RCC 7860 (cell line): ENCODE results near the gene ZFHX3.
"Not testable (repeated sequence)": the region's sequence is repeated elsewhere in the genome, so short reads cannot be mapped to it uniquely, and the experiment has no call there.

Experiments used
- DNase-seq: peaks from one replicate; pipeline ENCODE4 v3.0.0-alpha.2; 2015; ENCODE audit warnings: low spot score
- FAIRE-seq: peaks from 2 replicates; lab custom pipeline; 2012; peaks lifted over from hg19 to GRCh38; lab: Jason Lieb, UNC

Gene ZFHX3

DNA sequence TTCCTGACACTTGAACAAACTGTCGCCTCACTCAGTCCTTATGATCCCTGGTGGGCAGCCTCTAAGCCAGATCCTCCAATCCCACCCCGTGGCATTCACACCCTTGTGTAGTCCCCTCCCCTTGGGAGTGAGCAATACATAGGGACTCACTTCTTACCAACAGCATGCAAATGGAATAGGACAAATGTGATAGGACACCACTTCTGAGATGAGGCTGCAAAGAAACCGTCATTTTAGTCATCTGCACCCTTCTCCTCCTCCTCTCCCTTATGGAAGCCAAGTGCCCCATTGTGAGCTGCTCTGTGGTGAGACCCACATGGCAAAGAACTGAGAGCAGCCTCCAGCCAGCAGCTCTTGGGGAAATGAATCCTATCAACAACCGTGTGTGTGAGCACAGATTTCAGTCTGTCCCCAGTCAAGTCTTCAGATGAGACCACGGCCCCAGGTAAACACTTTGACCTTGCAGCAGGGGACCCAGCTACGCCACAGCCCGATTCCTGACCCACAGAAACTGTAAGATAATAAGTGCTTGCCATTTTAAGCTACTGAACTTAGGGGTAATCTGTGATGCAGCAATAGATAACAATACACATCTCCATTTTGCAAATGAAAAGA lies 46.9 kb downstream of the ZFHX3 start:
- FAIRE-seq = no peak

DNA sequence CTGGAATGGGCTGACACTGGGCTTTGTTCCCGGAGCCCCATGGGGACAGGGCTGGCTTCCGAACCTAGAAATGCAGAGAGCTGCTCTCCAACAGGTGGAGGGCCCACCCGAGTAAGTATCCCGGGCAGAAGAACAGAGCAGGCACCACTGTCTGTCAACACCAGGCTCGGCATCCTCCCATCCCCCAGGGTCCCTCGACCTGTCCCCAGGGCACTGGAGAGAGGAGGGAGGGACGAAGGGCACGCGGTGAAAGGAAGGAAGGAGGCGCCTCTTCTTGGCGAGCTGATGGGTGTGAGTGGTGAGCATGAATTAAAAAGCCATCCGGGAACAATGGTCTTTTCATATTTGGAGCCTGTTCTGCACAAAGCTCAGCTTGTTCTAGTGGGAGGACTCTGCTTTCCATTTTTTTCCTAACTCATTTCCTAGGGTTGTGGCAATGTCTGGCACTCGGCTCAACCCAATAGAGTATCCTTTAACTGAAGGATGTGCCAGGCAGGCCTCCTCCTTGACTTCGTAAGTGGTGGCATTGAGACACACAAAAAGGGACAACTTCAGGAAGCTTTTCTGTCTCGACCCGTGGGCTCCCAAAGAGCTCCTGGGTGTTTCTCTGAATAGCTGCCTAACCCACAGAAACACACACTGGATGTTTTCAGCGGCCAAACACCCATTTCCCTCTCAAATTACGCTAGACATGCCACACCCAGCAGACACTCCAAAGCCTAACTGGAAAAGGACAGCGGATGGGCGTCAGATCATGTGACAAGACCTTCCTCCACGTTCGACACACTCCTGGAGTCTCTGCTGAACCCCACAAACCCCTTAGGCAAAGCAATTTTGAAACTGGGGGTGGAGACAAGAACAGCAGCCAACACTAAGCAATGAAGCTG lies 47.7 kb downstream of the ZFHX3 start:
- DNase-seq (no peak), FAIRE-seq (no peak)

More for the DNA sequence above, 46.9 kb downstream of the ZFHX3 start:
- DNase-seq = no peak

GRCh38 chr16:72999541-73000019 lies 48.3 kb downstream of the ZFHX3 start:
- no peak for DNase-seq
- no peak for FAIRE-seq

DNA sequence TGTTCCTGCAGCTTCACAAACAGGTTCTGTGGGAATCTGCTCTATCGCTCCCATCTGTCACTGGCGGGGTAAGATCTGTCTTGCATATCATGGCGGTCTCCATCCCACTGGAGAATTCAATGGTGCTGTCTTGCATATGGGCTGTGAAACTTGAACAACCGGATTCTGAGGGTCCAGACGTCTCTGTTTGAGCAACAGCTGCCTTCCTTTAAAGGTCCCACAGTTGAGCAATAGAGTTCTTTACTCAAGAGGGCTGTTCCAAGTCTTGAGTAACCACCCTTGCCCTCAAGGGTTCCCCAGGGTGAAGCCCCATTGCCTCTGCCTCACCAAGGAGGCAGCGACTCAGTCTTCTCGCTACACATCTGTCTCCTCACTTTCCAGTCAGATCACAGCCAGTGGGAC lies 50.8 kb downstream of the ZFHX3 start:
- FAIRE-seq (no peak), DNase-seq (no peak)

- FAIRE-seq = no peak
- no peak for DNase-seq
Observed at GRCh38 chr16:72996291-72997062, 51.5 kb downstream of the ZFHX3 start.

DNA sequence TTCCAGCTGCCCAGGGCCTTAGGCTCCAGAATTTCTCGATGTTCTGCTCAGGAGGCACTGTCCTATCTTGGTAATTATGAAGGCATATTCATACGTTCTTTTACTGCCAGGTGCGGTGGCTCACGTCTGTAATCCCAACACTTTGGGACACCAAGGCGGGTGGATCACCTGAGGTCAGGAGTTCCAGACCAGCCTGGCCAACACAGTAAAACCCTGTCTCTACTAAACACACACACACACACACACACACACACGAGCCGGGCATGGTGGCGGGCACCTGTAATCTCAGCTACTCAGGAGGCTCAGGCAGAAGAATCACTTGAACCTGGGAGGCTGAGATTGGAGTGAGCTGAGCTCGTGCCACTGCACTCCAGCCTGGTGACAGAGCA lies 52.1 kb downstream of the ZFHX3 start:
- not testable (repeated sequence) for DNase-seq

GRCh38 chr16:72995151-72995881 lies 52.6 kb downstream of the ZFHX3 start:
- DNase-seq = no peak
- FAIRE-seq = no peak

More for the DNA sequence above, 52.1 kb downstream of the ZFHX3 start:
- not testable (repeated sequence) for FAIRE-seq

DNA sequence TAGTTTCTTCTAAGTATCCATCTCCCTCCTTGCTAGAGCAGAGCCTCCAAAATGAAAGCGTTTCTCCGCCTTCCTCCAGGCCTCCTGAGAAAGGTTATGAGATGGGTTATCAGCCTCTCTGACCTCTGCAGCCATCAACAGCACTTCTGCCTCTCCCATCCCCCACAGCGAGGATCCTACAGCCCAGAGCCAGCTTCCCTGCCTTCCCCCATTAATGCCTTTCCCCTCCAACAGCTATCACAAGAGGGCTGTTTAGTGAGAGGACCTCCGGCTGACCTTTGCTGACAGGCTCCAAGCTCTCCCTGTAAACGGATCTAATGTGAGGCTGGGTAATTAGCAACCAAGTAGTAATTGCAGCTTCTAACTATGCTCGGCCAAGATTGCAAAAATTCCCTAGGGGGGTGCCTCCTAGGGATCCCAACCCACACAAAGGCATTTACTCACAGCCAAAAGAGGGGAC lies 55.8 kb downstream of the ZFHX3 start:
- FAIRE-seq = no peak
- DNase-seq = no peak

GRCh38 chr16:72991644-72992043 lies 56.3 kb downstream of the ZFHX3 start:
- DNase-seq = no peak
- FAIRE-seq = no peak

DNA sequence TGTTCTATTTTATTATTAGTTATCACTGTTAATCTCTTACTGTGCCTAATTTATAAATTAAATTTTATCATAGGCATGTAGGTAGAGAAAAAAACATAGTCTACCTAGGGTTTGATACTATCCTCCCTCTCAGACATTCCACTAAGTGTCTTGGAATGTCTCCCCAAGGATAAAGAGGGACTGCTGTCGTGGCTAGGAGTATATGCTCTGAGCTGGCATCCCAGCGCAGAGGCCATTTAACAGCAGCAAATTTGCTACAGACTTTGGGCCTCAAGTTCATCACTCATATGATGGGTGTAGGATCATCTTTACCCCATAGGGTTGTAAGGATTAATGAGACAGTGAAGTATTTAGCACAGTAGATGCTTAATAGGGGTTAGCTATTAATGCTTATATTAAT lies 56.7 kb downstream of the ZFHX3 start:
- FAIRE-seq = no peak
- no peak for DNase-seq

DNA sequence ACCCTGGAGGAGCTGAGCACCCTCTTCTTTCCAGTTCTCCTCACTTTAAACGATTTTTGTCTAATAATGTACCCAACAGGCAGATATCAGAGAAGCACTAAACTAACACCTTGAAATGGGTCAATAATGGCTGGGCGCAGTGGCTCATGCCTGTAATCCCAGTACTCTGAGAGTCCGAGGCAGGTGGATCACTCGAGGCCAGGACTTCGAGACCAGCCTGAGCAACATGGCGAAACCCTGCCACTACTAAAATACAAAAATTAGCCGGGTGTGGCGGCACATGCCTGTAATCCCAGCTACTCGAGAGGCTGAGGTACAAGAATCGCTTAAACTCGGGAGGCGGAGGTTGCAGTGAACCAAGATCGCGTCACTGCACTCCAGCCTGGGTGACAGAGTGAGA lies 57.4 kb downstream of the ZFHX3 start:
- DNase-seq (no peak), FAIRE-seq (no peak)

- FAIRE-seq (peak; percentile 87), DNase-seq (peak; percentile 77)
Observed at GRCh38 chr16:72989579-72990551, 58.1 kb downstream of the ZFHX3 start.

DNA sequence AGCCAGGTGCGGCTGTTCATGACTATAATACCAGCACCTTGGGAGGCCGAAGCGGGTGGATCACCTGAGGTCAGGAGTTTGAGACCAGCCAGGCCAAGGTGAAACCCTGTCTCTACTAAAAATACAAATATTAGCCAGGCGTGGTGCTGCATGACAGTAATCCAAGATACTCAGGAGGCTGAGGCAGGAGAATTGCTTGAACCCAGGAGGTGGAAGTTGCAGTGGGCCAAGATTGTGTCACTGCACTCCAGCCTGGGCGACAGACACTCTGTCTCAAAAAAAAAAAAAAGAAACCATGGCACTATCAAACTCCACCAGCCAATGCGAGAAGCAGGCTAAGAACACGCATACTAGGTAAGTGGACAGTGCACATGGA lies 58.7 kb downstream of the ZFHX3 start:
- FAIRE-seq, DNase-seq: not testable (repeated sequence)

DNA sequence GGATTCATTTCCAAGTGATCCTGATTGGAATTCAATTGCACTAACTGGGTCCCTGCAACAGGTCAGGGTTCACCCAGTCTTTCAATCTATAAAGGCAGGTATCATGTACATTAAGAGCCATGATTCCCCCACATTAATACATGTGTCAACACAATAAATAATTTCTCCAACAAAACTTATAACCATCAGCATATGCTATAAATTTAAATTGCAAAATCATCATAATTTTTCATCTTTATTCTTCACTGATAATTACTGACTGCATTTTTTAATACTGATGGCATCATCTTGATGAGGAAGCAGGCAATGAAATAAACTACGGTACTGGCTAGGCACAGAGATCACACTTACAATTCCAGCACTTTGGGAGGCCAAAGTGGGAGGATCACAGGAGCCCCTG lies 59.4 kb downstream of the ZFHX3 start:
- DNase-seq (no peak), FAIRE-seq (no peak)

- FAIRE-seq = no peak
- DNase-seq = no peak
Observed at GRCh38 chr16:72987480-72987901, 60.4 kb downstream of the ZFHX3 start.

- FAIRE-seq (no peak), DNase-seq (no peak)
Observed at GRCh38 chr16:72985995-72986394, 61.9 kb downstream of the ZFHX3 start.

GRCh38 chr16:72985148-72985941 lies 62.6 kb downstream of the ZFHX3 start:
- FAIRE-seq (no peak), DNase-seq (no peak)

DNA sequence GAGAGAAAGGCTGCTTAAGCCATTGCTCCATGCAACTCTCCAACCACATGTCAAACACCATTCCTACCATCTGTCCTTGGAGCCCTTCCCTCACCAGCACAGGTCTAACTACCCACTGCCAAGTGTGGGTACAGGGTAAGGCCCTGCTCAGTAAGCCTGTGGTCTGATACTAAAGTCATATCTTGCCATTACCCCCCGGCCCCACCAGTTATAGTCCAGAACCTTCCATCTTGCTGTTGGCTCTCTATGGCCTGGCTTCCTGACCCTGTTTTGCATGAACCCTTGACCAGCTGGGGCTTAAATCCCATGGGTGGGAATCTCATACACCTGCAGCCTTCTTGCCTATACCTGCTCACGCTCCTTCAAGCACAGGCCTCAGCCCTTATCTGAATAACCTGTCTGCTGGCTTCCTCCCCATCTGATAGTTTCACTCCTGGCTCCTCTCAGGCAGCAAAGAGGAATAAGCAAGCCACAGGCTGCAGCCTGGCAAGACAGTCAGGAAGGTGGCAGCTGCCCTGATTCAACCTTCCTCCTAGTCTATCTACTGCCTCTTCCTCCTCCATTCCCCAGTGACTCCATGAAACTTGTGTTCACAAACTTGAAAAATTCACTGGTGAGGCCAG lies 64.1 kb downstream of the ZFHX3 start:
- DNase-seq (no peak), FAIRE-seq (no peak)
